Prostate gland (tissue), 2 donors: ENCODE results near the gene SNRPD1.
"Not testable (repeated sequence)": the region's sequence is repeated elsewhere in the genome, so short reads cannot be mapped to it uniquely, and the experiment has no call there.

Experiments
- POLR2A ChIP-seq: fragments of 450-650 bp; IDR thresholded peaks from one replicate; pipeline ENCODE4 v1.6.1; 2016; ENCODE audit warnings: antibody characterized with exemption, mild to moderate bottlenecking
- POLR2AphosphoS5 ChIP-seq: sonication (generic); formaldehyde crosslinking; IDR thresholded peaks from one replicate; pipeline ENCODE4 v1.6.1; 2017; ENCODE audit warnings: antibody characterized with exemption
- TF ChIP-seq, protein P1 (sequence below), 4 experiments: fragments of 200-600 bp in 2 of 4; fragments of 450-650 bp in 2 of 4; sonication (generic) in 2 of 4; IDR thresholded peaks; 1 replicate in 3 of 4; 2 replicates in 1 of 4; pipeline ENCODE4 v1.5.1; 2016 to 2019; ENCODE audit warnings: antibody characterized with exemption in 4 of 4, mild to moderate bottlenecking in 2 of 4, moderate library complexity in 2 of 4

- TF ChIP-seq, protein P1, sequence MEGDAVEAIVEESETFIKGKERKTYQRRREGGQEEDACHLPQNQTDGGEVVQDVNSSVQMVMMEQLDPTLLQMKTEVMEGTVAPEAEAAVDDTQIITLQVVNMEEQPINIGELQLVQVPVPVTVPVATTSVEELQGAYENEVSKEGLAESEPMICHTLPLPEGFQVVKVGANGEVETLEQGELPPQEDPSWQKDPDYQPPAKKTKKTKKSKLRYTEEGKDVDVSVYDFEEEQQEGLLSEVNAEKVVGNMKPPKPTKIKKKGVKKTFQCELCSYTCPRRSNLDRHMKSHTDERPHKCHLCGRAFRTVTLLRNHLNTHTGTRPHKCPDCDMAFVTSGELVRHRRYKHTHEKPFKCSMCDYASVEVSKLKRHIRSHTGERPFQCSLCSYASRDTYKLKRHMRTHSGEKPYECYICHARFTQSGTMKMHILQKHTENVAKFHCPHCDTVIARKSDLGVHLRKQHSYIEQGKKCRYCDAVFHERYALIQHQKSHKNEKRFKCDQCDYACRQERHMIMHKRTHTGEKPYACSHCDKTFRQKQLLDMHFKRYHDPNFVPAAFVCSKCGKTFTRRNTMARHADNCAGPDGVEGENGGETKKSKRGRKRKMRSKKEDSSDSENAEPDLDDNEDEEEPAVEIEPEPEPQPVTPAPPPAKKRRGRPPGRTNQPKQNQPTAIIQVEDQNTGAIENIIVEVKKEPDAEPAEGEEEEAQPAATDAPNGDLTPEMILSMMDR (IDR thresholded peaks at IDR 0.05): not testable (repeated sequence)
- TF ChIP-seq POLR2AphosphoS5, POLR2A: not testable (repeated sequence)
Measured at GRCh38 chr18:21592361-21592760, 19.8 kb upstream of the SNRPD1 start.
